Spleen (tissue), 11 donors: ENCODE results near the gene BCL2L2. TPM values are rescaled to one million over a fixed set of nuclear protein-coding genes. Genes with fewer than 3 reads are reported as not detected.

ENCODE experiments used
- DNase-seq: peaks from one replicate; pipeline ENCODE4 v3.0.0-alpha.2; 2020
- H3K27ac ChIP-seq, 8 donors: fragments of 200-600 bp; sonication (generic) in 7 of 8; 1 replicate in 4 of 8; 2 replicates in 4 of 8; pipeline versions ENCODE4 v1.5.0 to v1.8.0; 2016 to 2021; ENCODE audit warnings: inconsistent platforms in 4 of 8, mild to moderate bottlenecking in 4 of 8, moderate library complexity in 1 of 8
- H3K27me3 ChIP-seq, 7 donors: fragments of 200-600 bp; sonication (generic) in 6 of 7; replicated peaks in 1 of 7; 1 replicate in 4 of 7; 2 replicates in 3 of 7; pipeline versions ENCODE4 v1.5.0 to v1.8.0; 2016 to 2021; ENCODE audit warnings: inconsistent platforms in 3 of 7, mild to moderate bottlenecking in 1 of 7
- H3K36me3 ChIP-seq, 6 donors: fragments of 200-600 bp; sonication (generic) in 5 of 6; 1 replicate in 4 of 6; 2 replicates in 2 of 6; pipeline versions ENCODE4 v1.5.0 to v1.8.0; 2016 to 2021; ENCODE audit warnings: inconsistent platforms in 2 of 6
- H3K4me1 ChIP-seq, 6 donors: fragments of 200-600 bp; sonication (generic) in 5 of 6; 1 replicate in 3 of 6; 2 replicates in 3 of 6; pipeline versions ENCODE4 v1.5.0 to v1.8.0; 2016 to 2021; ENCODE audit warnings: inconsistent platforms in 3 of 6
- H3K4me3 ChIP-seq, 8 donors: fragments of 200-600 bp; sonication (generic) in 7 of 8; 1 replicate in 4 of 8; 2 replicates in 4 of 8; pipeline versions ENCODE4 v1.5.0 to v1.8.0; 2016 to 2021; ENCODE audit warnings: inconsistent platforms in 4 of 8, mild to moderate bottlenecking in 4 of 8, moderate library complexity in 2 of 8
- H3K9me3 ChIP-seq, 8 donors: fragments of 200-600 bp; sonication (generic) in 7 of 8; 1 replicate in 4 of 8; 2 replicates in 4 of 8; pipeline versions ENCODE4 v1.5.0 to v1.8.0; 2016 to 2021; ENCODE audit warnings: inconsistent platforms in 4 of 8
- POLR2A ChIP-seq, 3 donors: fragments of 450-650 bp; IDR thresholded peaks; one replicate each; pipeline ENCODE4 v1.5.1; 2017; ENCODE audit warnings: antibody characterized with exemption in 3 of 3, mild to moderate bottlenecking in 1 of 3
- POLR2AphosphoS5 ChIP-seq, 3 donors: sonication (generic); formaldehyde crosslinking; IDR thresholded peaks; one replicate each; pipeline ENCODE4 v1.5.1; 2017; ENCODE audit warnings: antibody characterized with exemption in 3 of 3
- WGBS, 5 donors: extraction: QIAGEN DNeasy Blood & Tissue Kit in 3 of 5; methylation state at CpG; one replicate each; pipeline versions ENCODE4 v1.1.5 to v1.1.7; 2013 to 2018; 5-methylcytosine and 5-hydroxymethylcytosine counted together
- intact Hi-C: fragments of 100-400 bp; cut with DNase I; formaldehyde crosslinking; loops from one replicate; pipeline ENCODE4 v1.15.0; 2023; ENCODE audit warnings: low total_unique reads
- polyA plus RNA-seq, 3 donors: library from polyadenylated mRNA; stranded (reverse); fragments of 200-250 nt; gene quantifications; one replicate each; pipeline ENCODE4 v1.2.1, GENCODE V29; 2013
- total RNA-seq, 7 donors: library from RNA; depleted of rRNA in 3 of 7; stranded (reverse); fragments of >200 nt in 3 of 7; fragmentation: NEBNext Ultra II Directional in 4 of 7; extraction: Animal tissue kit (Norgen Biotek cat#: 25700) in 4 of 7; gene quantifications; one replicate each; pipeline versions ENCODE4 v1.1.0 to v1.2.1, GENCODE V29; 2016 to 2021
- TF ChIP-seq, protein P1 (sequence below), 11 experiments: fragments of 200-600 bp in 7 of 11; fragments of 450-650 bp in 4 of 11; sonication (generic) in 4 of 11; IDR thresholded peaks in 8 of 11; conservative IDR thresholded peaks in 3 of 11; 1 replicate in 7 of 11; 2 replicates in 4 of 11; pipeline versions ENCODE4 v1.4.0 to v1.8.0; 2016 to 2021; ENCODE audit warnings: antibody characterized with exemption in 11 of 11, inconsistent platforms in 4 of 11, mild to moderate bottlenecking in 1 of 11
- donor health status: healthy with polysubstance abuse.
- donor health status: DM: no; HTN: no; CAD: no; lungs with moderate emphysema.
- donor health status: DM: no; HTN: no; CAD: no.
- donor health status: Bipolar disorder and iron deficiency.
- donor health status: healthy.
- donor health status: DM: no; HTN: no; CAD: no.
- donor health status: DM: yes; HTN: yes; CAD: no.

Gene BCL2L2
- total and polyA plus RNA-seq, 10 donors: 5.4 to 34.6 (median 19.3) TPM

DNA sequence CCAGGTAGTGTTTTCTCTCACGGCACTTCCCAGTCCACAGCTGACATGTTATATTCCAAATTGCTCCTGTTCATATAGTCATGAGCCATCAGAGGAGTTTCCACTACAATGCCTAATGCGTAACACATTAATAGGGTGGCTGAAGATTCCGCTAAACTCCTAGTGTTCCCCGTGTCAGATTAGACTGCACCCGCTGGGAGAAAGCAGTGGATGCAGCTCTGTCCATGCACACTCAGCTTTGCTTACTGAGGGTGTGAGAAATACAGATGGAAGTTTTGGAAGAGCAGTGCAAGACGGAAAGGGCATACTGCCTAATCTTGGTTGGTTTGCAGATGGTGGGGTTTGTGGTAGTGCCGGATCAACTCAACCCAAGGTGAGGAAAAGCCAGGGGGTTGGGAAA is 9.5 kb upstream of the BCL2L2 start:
- 93 to 98% (median 96%) methylated on average over 7 of the region's 7 CpGs for WGBS, 5 donors
- H3K9me3 ChIP-seq: no peaks in the 10 kb centered on the region
- DNase-seq: no peak
- intact Hi-C loops: loop anchor here (10.0 kb wide), 1 partner anchor 172 kb away; no protein-coding TSS in a partner anchor
- no peak overlapping the region for H3K27ac ChIP-seq
- peaks cover 13 to 50% (median 35%) of the 10 kb centered on the region in 6 donors for H3K4me1 ChIP-seq
- H3K36me3 ChIP-seq: peaks cover 0 to 34% (median 12%) of the 10 kb centered on the region in 6 donors
- TF ChIP-seq, protein P1, sequence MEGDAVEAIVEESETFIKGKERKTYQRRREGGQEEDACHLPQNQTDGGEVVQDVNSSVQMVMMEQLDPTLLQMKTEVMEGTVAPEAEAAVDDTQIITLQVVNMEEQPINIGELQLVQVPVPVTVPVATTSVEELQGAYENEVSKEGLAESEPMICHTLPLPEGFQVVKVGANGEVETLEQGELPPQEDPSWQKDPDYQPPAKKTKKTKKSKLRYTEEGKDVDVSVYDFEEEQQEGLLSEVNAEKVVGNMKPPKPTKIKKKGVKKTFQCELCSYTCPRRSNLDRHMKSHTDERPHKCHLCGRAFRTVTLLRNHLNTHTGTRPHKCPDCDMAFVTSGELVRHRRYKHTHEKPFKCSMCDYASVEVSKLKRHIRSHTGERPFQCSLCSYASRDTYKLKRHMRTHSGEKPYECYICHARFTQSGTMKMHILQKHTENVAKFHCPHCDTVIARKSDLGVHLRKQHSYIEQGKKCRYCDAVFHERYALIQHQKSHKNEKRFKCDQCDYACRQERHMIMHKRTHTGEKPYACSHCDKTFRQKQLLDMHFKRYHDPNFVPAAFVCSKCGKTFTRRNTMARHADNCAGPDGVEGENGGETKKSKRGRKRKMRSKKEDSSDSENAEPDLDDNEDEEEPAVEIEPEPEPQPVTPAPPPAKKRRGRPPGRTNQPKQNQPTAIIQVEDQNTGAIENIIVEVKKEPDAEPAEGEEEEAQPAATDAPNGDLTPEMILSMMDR (IDR thresholded peaks at IDR 0.05 in 8 of 11, conservative IDR thresholded peaks at IDR 0.05 in 3 of 11): no peak
- no peak for TF ChIP-seq POLR2AphosphoS5 (IDR thresholded peaks at IDR 0.05)
- TF ChIP-seq POLR2A (IDR thresholded peaks at IDR 0.05): no peak
- H3K27me3 ChIP-seq: no peaks in the 10 kb centered on the region
- no peak overlapping the region for H3K4me3 ChIP-seq

- Histone ChIP-seq H3K36me3 (peaks cover 0 to 34% (median 12%) of the 10 kb centered on the region in 6 donors), H3K27ac (no peak overlapping the region), H3K4me1 (peaks cover 14 to 55% (median 38%) of the 10 kb centered on the region in 6 donors), H3K9me3 (no peaks in the 10 kb centered on the region), H3K27me3 (no peaks in the 10 kb centered on the region), H3K4me3 (no peak overlapping the region)
- intact Hi-C loops: loop anchor here (10.0 kb wide), 1 partner anchor 173 kb away; no protein-coding TSS in a partner anchor
- no peak for DNase-seq
- 89 to 97% (median 96%) methylated on average over 7 of the region's 7 CpGs for WGBS, 5 donors
- TF ChIP-seq POLR2AphosphoS5 (IDR thresholded peaks at IDR 0.05) (no peak), POLR2A (IDR thresholded peaks at IDR 0.05) (no peak)
- TF ChIP-seq, protein P1 (IDR thresholded peaks at IDR 0.05 in 8 of 11, conservative IDR thresholded peaks at IDR 0.05 in 3 of 11): no peak
Observed at GRCh38 chr14:23297611-23298277, 8.9 kb upstream of the BCL2L2 start.

GRCh38 chr14:23299211-23299957 is 7.2 kb upstream of the BCL2L2 start:
- Histone ChIP-seq H3K36me3 (peaks cover 0 to 34% (median 12%) of the 10 kb centered on the region in 6 donors), H3K4me1 (peaks cover 17 to 63% (median 41%) of the 10 kb centered on the region in 6 donors), H3K4me3 (no peak overlapping the region), H3K27ac (peak overlapping the region in 6 of 8 donors; percentile 96 to 98 (median 96)), H3K9me3 (no peaks in the 10 kb centered on the region), H3K27me3 (no peaks in the 10 kb centered on the region)
- intact Hi-C loops: loop anchor here (10.0 kb wide), 1 partner anchor 175 kb away; no protein-coding TSS in a partner anchor
- 51 to 88% (median 82%) methylated on average over 2 of the region's 2 CpGs for WGBS, 5 donors
- DNase-seq: no peak
- TF ChIP-seq, protein P1 (IDR thresholded peaks at IDR 0.05 in 8 of 11, conservative IDR thresholded peaks at IDR 0.05 in 3 of 11): peak in 1 of 11 experiments; percentile 13
- no peak for TF ChIP-seq POLR2A (IDR thresholded peaks at IDR 0.05)
